Type B pancreatic cell (in vitro differentiated cells): Measurements from ENCODE around the gene MRPS34. TPM values are rescaled to one million over a fixed set of nuclear protein-coding genes. Genes with fewer than 3 reads are reported as not detected.

Experiments
- DNase-seq: peaks from one replicate; pipeline ENCODE4 v3.0.0; 2021; ENCODE audit warnings: mixed read lengths; ENCODE audit not compliant: unreplicated experiment; ENCODE audit errors: extremely low spot score
- H3K27ac Mint-ChIP-seq: 2 replicates; pipeline ENCODE4 v1.8.0; 2021; ENCODE audit warnings: mild to moderate bottlenecking, mixed read lengths
- H3K27me3 Mint-ChIP-seq: 2 replicates; pipeline ENCODE4 v1.8.0; 2021; ENCODE audit warnings: mixed read lengths
- H3K36me3 Mint-ChIP-seq: 2 replicates; pipeline ENCODE4 v1.8.0; 2021; ENCODE audit warnings: mixed read lengths
- H3K4me1 Mint-ChIP-seq: one replicate; pipeline ENCODE4 v1.8.0; 2021; ENCODE audit warnings: mixed read lengths; ENCODE audit not compliant: unreplicated experiment
- H3K4me3 Mint-ChIP-seq: 2 replicates; pipeline ENCODE4 v1.8.0; 2021; ENCODE audit warnings: mild to moderate bottlenecking, mixed read lengths
- H3K9me3 Mint-ChIP-seq: 2 replicates; pipeline ENCODE4 v1.8.0; 2021; ENCODE audit warnings: mixed read lengths
- CTCF ChIP-seq: fragments of 200-600 bp; sonication (generic); conservative IDR thresholded peaks from 2 replicates; pipeline ENCODE4 v1.5.0; 2021; ENCODE audit warnings: antibody characterized with exemption, mild to moderate bottlenecking
- total RNA-seq: library from RNA; stranded (reverse); gene quantifications from 2 replicates; pipeline ENCODE4 v1.2.1, GENCODE V29; 2021; ENCODE audit warnings: low replicate concordance

MRPS34 gene
- total RNA-seq, 1 donor from 2014 or later, result 95.5 TPM

GRCh38 chr16:1731603-1732002 lies 41.3 kb downstream of the MRPS34 start:
- Mint-ChIP-seq H3K4me3 (no peak overlapping the region), H3K9me3 (no peaks in the 10 kb centered on the region), H3K4me1 (no peaks in the 10 kb centered on the region), H3K27ac (no peak overlapping the region), H3K36me3 (peaks cover 8% of the 10 kb centered on the region), H3K27me3 (no peaks in the 10 kb centered on the region)
- no peak for TF ChIP-seq CTCF
- no peak for DNase-seq

- no peak for TF ChIP-seq CTCF
- no peaks in the 10 kb centered on the region for H3K27me3 Mint-ChIP-seq
- H3K4me1 Mint-ChIP-seq, result no peaks in the 10 kb centered on the region
Observed at GRCh38 chr16:1731073-1731472, 41.9 kb downstream of the MRPS34 start.

GRCh38 chr16:1729445-1729844 lies 43.5 kb downstream of the MRPS34 start:
- Mint-ChIP-seq H3K27me3 (no peaks in the 10 kb centered on the region), H3K9me3 (no peaks in the 10 kb centered on the region), H3K36me3 (peaks cover 8% of the 10 kb centered on the region), H3K27ac (no peak overlapping the region), H3K4me3 (no peak overlapping the region), H3K4me1 (no peaks in the 10 kb centered on the region)
- no peak for TF ChIP-seq CTCF
- DNase-seq, result no peak

More at GRCh38 chr16:1731073-1731472, 41.9 kb downstream of the MRPS34 start:
- H3K36me3 Mint-ChIP-seq, result peaks cover 8% of the 10 kb centered on the region
- H3K9me3 Mint-ChIP-seq, result no peaks in the 10 kb centered on the region
- no peak overlapping the region for H3K4me3 Mint-ChIP-seq
- DNase-seq, result no peak
- no peak overlapping the region for H3K27ac Mint-ChIP-seq

- H3K9me3 Mint-ChIP-seq, result no peaks in the 10 kb centered on the region
- H3K36me3 Mint-ChIP-seq, result peaks cover 8% of the 10 kb centered on the region
- no peaks in the 10 kb centered on the region for H3K27me3 Mint-ChIP-seq
- no peak overlapping the region for H3K27ac Mint-ChIP-seq
- TF ChIP-seq CTCF, result no peak
- H3K4me1 Mint-ChIP-seq, result no peaks in the 10 kb centered on the region
- no peak for DNase-seq
- no peak overlapping the region for H3K4me3 Mint-ChIP-seq
Observed at GRCh38 chr16:1729026-1729425, 43.9 kb downstream of the MRPS34 start.

- Mint-ChIP-seq H3K4me3 (no peak overlapping the region), H3K27me3 (no peaks in the 10 kb centered on the region), H3K9me3 (no peaks in the 10 kb centered on the region), H3K27ac (no peak overlapping the region), H3K4me1 (peaks cover 6% of the 10 kb centered on the region), H3K36me3 (peaks cover 12% of the 10 kb centered on the region)
- DNase-seq, result no peak
- TF ChIP-seq CTCF, result no peak
Observed at GRCh38 chr16:1727651-1728624, 45.0 kb downstream of the MRPS34 start.
